Fibroblast of lung (primary cell): ENCODE measurements around the gene NFATC2. TPM values are rescaled to one million over a fixed set of nuclear protein-coding genes. Genes with fewer than 3 reads are reported as not detected.

Experiments
- DNase-seq, 2 donors: peaks; one replicate each; pipeline versions ENCODE4 v3.0.0 to v3.0.0-alpha.2; 2010; ENCODE audit warnings: low read depth in 2 of 2
- H2AFZ ChIP-seq: 2 replicates; pipeline ENCODE4 v1.5.1; 2012; ENCODE audit warnings: low read length, control low read depth, inconsistent platforms
- H3K27ac ChIP-seq: 2 replicates; pipeline ENCODE4 v1.5.1; 2011; ENCODE audit warnings: low read length, control low read depth; ENCODE audit not compliant: insufficient read depth
- H3K27me3 ChIP-seq: 2 replicates; pipeline ENCODE4 v1.5.1; 2011; ENCODE audit warnings: mild to moderate bottlenecking, low read length; ENCODE audit not compliant: control insufficient read depth, insufficient read depth
- H3K36me3 ChIP-seq: 2 replicates; pipeline ENCODE4 v1.5.1; 2011; ENCODE audit warnings: low read length; ENCODE audit not compliant: control insufficient read depth, insufficient read depth
- H3K4me1 ChIP-seq: 2 replicates; pipeline ENCODE4 v1.5.1; 2011; ENCODE audit warnings: low read length; ENCODE audit not compliant: control insufficient read depth, insufficient read depth; ENCODE audit errors: extremely low read depth
- H3K4me2 ChIP-seq: 2 replicates; pipeline ENCODE4 v1.5.1; 2011; ENCODE audit warnings: low read length, control low read depth; ENCODE audit not compliant: insufficient read depth; ENCODE audit errors: extremely low read depth
- H3K4me3 ChIP-seq, 4 experiments: fragments of 200-600 bp in 1 of 4; sonication (generic) in 1 of 4; replicated peaks in 1 of 4; 2 replicates each; pipeline ENCODE4 v1.5.1; 2011 to 2016; ENCODE audit warnings: low read length in 4 of 4, low read depth in 3 of 4, mild to moderate bottlenecking in 3 of 4, control low read depth in 2 of 4, inconsistent platforms in 1 of 4, mixed read lengths in 1 of 4; ENCODE audit not compliant: insufficient read depth in 1 of 4; ENCODE audit errors: control extremely low read depth in 1 of 4
- H3K79me2 ChIP-seq: 2 replicates; pipeline ENCODE4 v1.5.1; 2012; ENCODE audit warnings: mild to moderate bottlenecking, low read length, inconsistent platforms; ENCODE audit not compliant: control insufficient read depth, insufficient read depth
- H3K9ac ChIP-seq: 2 replicates; pipeline ENCODE4 v1.5.1; 2011; ENCODE audit warnings: mild to moderate bottlenecking, low read length, control low read depth; ENCODE audit not compliant: insufficient read depth
- H3K9me3 ChIP-seq: 2 replicates; pipeline ENCODE4 v1.5.1; 2012; ENCODE audit warnings: low read depth, low read length; ENCODE audit not compliant: control insufficient read depth, insufficient read depth
- H4K20me1 ChIP-seq: 2 replicates; pipeline ENCODE4 v1.5.1; 2011; ENCODE audit warnings: low read length; ENCODE audit not compliant: control insufficient read depth, insufficient read depth; ENCODE audit errors: extremely low read depth
- EZH2 ChIP-seq: IDR thresholded peaks from 2 replicates; pipeline ENCODE4 v1.5.1; 2012; ENCODE audit warnings: low read length, control low read depth, mild to moderate bottlenecking; ENCODE audit errors: missing control alignments
- polyA plus RNA-seq, 2 donors: library from polyadenylated mRNA; depleted of rRNA in 1 of 2; stranded (reverse) in 1 of 2; unstranded in 1 of 2; fragments of >200 nt; gene quantifications; 2 replicates each; pipeline ENCODE4 v1.2.1, GENCODE V29; 2011 to 2012; ENCODE audit warnings: missing spikeins in 1 of 2
- total RNA-seq: library from RNA; depleted of rRNA; stranded (reverse); fragments of >200 nt; gene quantifications from 2 replicates; pipeline ENCODE4 v1.2.1, GENCODE V29; 2014
- TF ChIP-seq, protein P1 (sequence below), 2 donors: IDR thresholded peaks in 1 of 2; conservative IDR thresholded peaks in 1 of 2; 1 replicate in 1 of 2; 2 replicates in 1 of 2; pipeline ENCODE4 v1.5.1; 2011 to 2012; ENCODE audit warnings: low read length in 2 of 2, control low read depth in 1 of 2, inconsistent platforms in 1 of 2, low read depth in 1 of 2, mild to moderate bottlenecking in 1 of 2

Gene NFATC2
- total and polyA plus RNA-seq, 2 donors (not counting 1 experiment from before 2014, with no cell fraction given), result 0.50 to 1.2 TPM

GRCh38 chr20:51371720-51372119 lies 170.8 kb downstream of the NFATC2 start:
- TF ChIP-seq EZH2, result no peak
- TF ChIP-seq, protein P1, sequence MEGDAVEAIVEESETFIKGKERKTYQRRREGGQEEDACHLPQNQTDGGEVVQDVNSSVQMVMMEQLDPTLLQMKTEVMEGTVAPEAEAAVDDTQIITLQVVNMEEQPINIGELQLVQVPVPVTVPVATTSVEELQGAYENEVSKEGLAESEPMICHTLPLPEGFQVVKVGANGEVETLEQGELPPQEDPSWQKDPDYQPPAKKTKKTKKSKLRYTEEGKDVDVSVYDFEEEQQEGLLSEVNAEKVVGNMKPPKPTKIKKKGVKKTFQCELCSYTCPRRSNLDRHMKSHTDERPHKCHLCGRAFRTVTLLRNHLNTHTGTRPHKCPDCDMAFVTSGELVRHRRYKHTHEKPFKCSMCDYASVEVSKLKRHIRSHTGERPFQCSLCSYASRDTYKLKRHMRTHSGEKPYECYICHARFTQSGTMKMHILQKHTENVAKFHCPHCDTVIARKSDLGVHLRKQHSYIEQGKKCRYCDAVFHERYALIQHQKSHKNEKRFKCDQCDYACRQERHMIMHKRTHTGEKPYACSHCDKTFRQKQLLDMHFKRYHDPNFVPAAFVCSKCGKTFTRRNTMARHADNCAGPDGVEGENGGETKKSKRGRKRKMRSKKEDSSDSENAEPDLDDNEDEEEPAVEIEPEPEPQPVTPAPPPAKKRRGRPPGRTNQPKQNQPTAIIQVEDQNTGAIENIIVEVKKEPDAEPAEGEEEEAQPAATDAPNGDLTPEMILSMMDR (conservative IDR thresholded peaks at IDR 0.05 in 1 of 2, IDR thresholded peaks at IDR 0.05 in 1 of 2; ENCODE audit: low read depth in 1 of 2, low read length in 2 of 2), result no peak
- H3K36me3 ChIP-seq, result no peaks in the 10 kb centered on the region

DNA sequence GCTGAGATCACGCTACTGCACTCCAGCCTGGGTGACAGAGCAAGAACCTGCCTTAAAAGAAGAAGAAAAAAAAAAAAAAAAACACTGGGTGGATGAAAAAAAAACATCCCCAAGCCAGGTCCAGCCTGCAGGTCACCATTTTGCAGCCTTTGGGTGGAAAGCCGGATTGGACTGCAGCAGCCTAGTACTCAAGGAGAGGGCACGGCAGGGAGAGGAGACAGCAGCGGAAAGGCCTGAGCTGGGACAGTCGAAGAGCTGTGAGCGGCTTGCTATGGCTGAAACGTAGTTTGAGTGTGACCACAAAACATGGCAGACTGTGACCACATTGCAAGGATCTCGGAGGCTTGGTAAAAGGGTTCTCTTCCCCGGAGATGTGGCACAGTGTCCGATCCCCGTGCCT lies 173.0 kb downstream of the NFATC2 start:
- TF ChIP-seq EZH2, result no peak
- TF ChIP-seq, protein P1 (conservative IDR thresholded peaks at IDR 0.05 in 1 of 2, IDR thresholded peaks at IDR 0.05 in 1 of 2; ENCODE audit: low read depth in 1 of 2, low read length in 2 of 2), result no peak
- Histone ChIP-seq H4K20me1 (no peaks in the 10 kb centered on the region), H2AFZ (no peak overlapping the region), H3K4me3 (no peak overlapping the region), H3K36me3 (no peaks in the 10 kb centered on the region), H3K27ac (no peak overlapping the region), H3K4me2 (no peak overlapping the region), H3K9ac (no peak overlapping the region), H3K4me1 (peaks cover 18% of the 10 kb centered on the region), H3K27me3 (no peaks in the 10 kb centered on the region), H3K79me2 (no peaks in the 10 kb centered on the region), H3K9me3 (no peaks in the 10 kb centered on the region)
- DNase-seq, result no peak

More at GRCh38 chr20:51371720-51372119, 170.8 kb downstream of the NFATC2 start:
- H4K20me1 ChIP-seq, result no peaks in the 10 kb centered on the region
- H2AFZ ChIP-seq, result no peak overlapping the region
- no peak overlapping the region for H3K9ac ChIP-seq
- peaks cover 10% of the 10 kb centered on the region for H3K4me1 ChIP-seq
- H3K4me2 ChIP-seq, result no peak overlapping the region
- H3K9me3 ChIP-seq, result no peaks in the 10 kb centered on the region
- H3K27ac ChIP-seq, result no peak overlapping the region
- no peak for DNase-seq
- no peaks in the 10 kb centered on the region for H3K27me3 ChIP-seq
- H3K79me2 ChIP-seq, result no peaks in the 10 kb centered on the region
- H3K4me3 ChIP-seq, result no peak overlapping the region

- H4K20me1 ChIP-seq, result no peaks in the 10 kb centered on the region
- DNase-seq, result peak in 1 of 2 donors; percentile 69
These were observed 173.9 kb downstream of the NFATC2 start for GRCh38 chr20:51368461-51369211.

More at GRCh38 chr20:51368461-51369211, 173.9 kb downstream of the NFATC2 start:
- Histone ChIP-seq H3K4me2 (no peak overlapping the region), H3K4me3 (no peak overlapping the region), H3K4me1 (peaks cover 18% of the 10 kb centered on the region), H3K27me3 (no peaks in the 10 kb centered on the region), H2AFZ (no peak overlapping the region), H3K9me3 (no peaks in the 10 kb centered on the region), H3K27ac (no peak overlapping the region), H3K79me2 (no peaks in the 10 kb centered on the region), H3K9ac (no peak overlapping the region), H3K36me3 (no peaks in the 10 kb centered on the region)
- TF ChIP-seq EZH2, result no peak
- TF ChIP-seq, protein P1 (conservative IDR thresholded peaks at IDR 0.05 in 1 of 2, IDR thresholded peaks at IDR 0.05 in 1 of 2; ENCODE audit: low read depth in 1 of 2, low read length in 2 of 2), result no peak
